Measurements from ENCODE around the gene TRAK2. TPM values are rescaled to one million over a fixed set of nuclear protein-coding genes. Genes with fewer than 3 reads are reported as not detected.
"Not testable (repeated sequence)": the region's sequence is repeated elsewhere in the genome, so short reads cannot be mapped to it uniquely, and the experiment has no call there.

Gene TRAK2
- total RNA-seq, 2 donors from 2014 or later = 96.6 to 124 TPM

DNA sequence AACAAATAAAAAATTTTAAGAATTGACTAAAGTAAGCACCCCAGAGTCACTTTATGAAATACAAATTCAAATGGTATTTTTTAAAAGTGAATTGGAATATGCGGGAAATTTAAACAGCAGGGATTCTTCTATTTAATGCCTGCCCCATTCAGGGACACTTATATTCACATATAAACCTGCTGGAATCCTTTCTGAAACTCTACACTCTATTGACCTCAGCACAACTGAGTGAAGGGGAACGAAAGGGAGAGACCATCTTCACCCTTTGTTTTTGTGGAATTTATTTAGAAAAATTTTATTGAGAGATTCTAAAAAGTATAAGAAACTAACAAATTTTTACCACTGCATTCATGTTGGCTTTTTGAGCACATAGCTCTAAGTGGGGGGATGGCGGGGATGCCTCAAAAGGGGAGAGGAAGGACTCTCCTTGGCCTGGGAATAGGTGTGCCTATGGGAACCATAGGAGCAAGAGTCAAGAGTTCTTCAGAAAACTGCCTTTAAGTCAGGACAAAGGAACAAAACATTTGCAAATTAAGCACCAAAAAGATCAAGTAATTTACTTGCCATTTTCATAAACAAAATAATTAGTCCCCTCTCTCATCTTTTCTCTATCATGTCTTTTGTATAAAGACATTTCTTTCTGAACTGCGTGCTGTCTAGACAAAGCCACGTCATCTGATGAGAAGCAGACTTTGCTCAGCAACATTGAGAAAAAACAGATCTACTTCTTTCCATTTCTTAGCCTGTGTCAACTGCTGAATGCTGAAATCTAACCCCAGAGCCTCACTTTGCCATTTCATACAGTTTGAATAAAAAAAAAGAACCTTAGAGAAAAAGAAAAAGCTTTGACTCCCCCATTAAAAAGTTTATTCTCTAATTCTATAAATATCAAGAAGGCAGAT lies 72.5 kb downstream of the TRAK2 start:
- intact Hi-C loops (cut with DNase I) = no loop called here
- no peak for DNase-seq (ENCODE audit: low spot score)

DNA sequence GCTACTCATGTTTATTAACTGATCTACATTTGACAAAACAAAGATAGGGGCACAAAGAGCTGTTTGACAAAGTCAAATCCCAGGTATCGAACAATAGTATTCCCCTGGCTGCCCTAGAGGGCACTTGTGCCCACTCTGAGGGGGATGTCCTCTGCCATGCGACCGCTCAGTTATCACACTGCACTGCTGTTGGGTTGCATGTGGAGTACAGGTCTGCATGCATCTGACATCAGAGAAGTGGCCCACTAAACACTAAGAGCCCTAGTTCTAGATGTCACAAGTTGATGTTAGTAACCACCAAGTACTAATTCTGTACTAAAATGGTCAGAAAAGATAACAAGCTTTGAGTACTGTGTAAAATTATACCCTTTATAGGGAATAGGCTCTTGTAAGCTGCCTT lies 74.0 kb downstream of the TRAK2 start:
- intact Hi-C loops (cut with DNase I) = no loop called here
- no peak for DNase-seq (ENCODE audit: low spot score)

DNA sequence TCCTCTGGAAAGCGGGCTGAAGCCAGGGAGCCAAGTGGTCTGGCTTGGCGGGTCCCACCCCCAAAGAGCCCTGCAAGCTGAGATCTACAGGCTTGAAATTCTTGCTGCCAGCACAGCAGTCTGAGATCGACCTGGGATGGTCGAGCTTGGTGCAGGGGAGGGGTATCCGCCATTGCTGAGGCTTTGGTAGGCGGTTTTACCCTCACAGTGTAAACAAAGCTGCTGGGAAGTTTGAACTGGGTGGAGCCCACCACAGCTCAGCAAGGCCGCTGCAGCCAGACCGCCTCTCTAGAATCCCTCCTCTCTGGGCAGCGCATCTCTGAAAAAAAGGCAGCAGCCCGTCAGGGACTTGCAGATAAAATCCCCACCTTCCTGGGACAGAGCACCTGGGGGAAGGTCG lies 81.5 kb downstream of the TRAK2 start:
- intact Hi-C loops (cut with DNase I) = loop anchor here (5.0 to 10.0 kb wide), 3 partner anchors 125 to 878 kb away; no protein-coding TSS in a partner anchor
- no peak for DNase-seq (ENCODE audit: low spot score)

DNA sequence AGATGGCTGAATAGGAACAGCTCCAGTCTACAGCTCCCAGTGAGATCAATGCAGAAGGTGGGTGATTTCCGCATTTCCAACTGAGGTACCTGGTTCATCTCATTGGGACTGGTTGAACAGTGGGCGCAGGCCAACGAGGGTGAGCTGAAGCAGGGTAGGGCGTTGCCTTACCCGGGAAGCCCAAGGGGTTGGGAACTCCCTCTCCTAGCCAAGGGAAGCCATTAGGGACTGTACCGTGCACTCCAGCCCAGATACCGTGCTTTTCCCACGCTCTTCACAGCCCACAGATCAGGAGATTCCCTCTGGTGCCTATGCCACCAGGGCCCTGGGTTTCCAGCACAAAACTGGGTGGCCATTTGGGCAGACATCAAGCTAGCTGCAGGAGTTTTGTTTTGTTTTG lies 81.9 kb downstream of the TRAK2 start:
- intact Hi-C loops (cut with DNase I) = loop anchor here (5.0 to 10.0 kb wide), 3 partner anchors 125 to 878 kb away; no protein-coding TSS in a partner anchor
- not testable (repeated sequence) for DNase-seq (ENCODE audit: low spot score)

DNA sequence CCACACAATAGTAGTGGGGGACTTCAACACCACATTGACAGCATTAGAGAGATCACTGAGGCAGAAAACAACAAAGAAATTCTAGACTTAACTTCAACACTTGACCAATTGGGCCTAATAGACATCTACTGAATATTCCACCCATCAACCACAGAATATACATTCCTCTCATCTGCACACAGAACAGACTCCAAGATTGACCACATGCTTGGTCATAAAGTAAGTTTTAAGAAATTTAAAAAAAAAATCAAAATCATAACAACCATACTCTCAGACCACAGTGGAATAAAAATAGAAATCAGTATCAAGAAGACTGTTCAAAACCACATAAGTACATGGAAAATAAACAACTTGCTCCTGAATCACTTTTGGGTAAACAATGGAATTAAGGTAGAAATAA lies 85.1 kb downstream of the TRAK2 start:
- intact Hi-C loops (cut with DNase I) = loop anchor here (5.0 to 10.0 kb wide), 3 partner anchors 121 to 881 kb away; no protein-coding TSS in a partner anchor
- DNase-seq (ENCODE audit: low spot score) = no peak

DNA sequence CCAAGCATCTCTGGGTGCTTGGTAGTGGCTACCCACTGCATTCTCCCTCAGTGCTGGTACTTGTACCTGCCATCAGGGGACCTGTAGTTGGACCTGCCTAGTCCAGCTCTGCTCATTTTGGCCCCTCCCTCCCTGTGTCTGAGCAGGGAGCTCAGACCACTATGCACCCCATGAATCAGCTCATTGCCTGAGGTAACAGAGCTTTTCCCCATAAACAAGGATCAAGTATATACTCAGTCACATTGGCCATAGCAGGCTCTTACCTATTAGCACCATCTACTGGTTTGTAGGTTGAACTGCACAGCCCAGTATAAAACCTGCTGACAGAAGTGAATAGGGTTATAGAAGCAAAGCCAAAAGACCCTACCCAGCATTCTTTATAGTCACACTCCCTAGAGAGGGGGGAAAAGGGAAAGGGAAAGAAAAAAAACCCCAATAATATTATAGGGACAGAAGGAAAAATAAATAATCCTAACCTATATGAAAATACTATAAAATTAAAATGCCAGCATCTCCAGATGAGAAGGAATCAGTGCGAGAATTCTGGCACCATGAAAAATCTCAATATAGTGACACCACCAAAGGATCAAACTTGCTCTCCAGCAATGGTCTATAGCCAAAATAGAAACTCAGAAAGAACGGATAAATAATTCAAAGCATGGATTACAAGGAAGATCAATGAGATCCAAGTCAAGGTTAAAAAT lies 87.2 kb downstream of the TRAK2 start:
- no peak for DNase-seq (ENCODE audit: low spot score)
- intact Hi-C loops (cut with DNase I) = loop anchor here (10.0 kb wide), 2 partner anchors 119 to 129 kb away; no protein-coding TSS in a partner anchor

DNA sequence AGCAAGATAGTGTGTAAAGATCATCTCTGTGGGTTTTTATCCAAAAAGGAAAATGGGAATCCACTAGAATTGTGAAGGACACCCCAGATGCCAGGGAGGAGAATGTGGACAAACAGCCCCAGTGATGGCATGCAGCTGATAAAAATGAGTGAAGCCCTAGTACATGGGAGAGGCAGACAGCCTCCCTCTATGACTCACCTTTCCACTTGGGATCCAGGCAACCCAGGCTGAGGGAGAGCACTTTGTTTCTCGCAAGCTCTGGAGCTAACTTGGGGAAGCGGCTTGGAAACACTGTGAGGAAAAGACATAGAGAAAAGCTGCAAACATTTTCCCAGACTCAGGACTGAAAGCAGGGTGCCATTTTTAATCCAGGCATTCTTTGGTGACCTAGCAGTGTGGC lies 88.9 kb downstream of the TRAK2 start:
- intact Hi-C loops (cut with DNase I) = loop anchor here (10.0 kb wide), 2 partner anchors 118 to 128 kb away; no protein-coding TSS in a partner anchor

DNA sequence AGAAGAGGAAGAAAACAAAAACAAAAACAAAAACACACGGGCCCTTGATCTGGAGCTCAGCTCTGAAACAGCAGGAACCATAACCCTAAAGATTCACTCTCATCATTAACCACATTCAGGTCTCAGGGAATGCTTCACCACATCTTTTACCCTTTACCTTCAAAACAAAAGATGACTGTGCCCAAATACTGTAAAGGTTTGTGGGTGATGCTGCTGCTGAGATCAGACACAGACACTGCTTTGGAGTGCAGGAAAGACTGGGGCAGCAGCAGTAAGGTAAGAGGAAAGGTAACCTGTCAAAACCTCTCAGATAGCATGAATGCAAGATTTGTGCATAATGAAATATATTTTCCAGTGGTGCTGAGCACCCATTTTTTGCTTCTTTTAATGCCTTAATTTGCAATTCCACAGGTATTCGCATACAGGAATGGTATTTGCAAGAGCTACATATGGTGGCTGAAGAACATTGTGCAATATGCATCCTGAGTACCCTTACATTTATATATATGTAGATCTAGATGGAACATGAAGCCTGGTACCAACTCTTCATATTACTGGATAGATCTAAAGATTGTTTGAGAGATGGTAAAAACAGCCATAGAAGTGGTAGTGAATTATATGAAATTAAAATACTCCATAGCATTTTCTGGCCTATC lies 90.1 kb downstream of the TRAK2 start:
- intact Hi-C loops (cut with DNase I) = loop anchor here (10.0 kb wide), 2 partner anchors 116 to 126 kb away; no protein-coding TSS in a partner anchor
- no peak for DNase-seq (ENCODE audit: low spot score)

More for the DNA sequence above, 88.9 kb downstream of the TRAK2 start:
- DNase-seq (ENCODE audit: low spot score) = no peak

DNA sequence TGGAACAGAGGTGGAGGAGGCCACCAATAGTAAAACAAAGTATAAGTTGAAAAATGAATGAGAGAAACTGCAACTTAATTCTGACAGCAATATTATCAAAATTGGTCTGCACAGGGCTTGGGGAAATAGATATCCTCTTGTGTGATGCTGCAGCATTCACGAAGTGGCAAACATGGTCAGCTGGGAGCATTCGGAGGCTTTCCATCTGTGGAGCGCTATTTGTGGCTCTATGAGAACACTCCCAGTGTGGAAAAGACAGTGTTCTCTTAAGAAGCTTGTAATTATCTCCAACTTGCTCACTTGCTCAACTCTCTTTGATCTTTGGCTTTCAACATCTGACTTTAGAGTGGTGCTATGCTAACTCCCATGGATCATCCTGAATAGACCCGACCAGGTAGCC lies 91.0 kb downstream of the TRAK2 start:
- intact Hi-C loops (cut with DNase I) = loop anchor here (10.0 kb wide), 2 partner anchors 115 to 125 kb away; no protein-coding TSS in a partner anchor
- no peak for DNase-seq (ENCODE audit: low spot score)

DNA sequence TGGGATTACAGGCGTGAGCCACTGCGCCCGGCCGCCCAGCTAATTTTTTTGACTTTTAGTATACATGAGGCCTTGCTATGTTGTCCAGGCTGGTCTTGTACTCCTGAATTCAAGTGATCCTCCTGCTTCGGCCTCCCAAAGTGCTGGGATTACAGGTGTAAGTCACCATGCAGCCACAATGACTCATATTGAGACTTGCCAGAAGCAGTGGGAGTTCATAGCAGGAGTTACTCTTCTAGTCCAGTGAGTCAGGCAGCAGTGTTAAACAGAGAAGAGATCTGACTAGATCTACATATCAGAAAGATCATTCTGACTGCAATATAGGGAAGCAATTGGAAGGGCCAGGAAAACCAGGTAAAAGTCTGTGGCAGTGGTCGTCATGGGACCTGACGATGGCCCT lies 92.6 kb downstream of the TRAK2 start:
- intact Hi-C loops (cut with DNase I) = no loop called here
- no peak for DNase-seq (ENCODE audit: low spot score)

DNA sequence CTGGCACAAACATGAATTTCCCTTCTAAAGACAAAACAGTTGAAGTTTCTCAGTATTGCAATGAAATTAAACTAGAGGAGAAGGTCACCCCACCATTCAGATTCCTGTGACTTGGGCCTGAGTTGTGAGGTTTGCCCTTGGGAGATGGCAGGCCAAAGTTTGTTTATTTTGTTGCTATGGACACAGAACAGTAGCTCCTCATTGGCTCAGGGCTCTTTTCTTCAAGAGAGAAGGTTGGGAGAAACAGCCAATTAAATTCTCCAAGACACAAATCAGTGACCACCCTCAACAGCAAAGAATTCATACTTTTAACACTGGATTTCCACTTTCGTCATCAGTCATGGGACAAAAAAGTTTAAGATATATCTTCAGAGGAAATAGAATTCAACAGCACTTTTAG lies 94.0 kb downstream of the TRAK2 start, which contains the start of gene FLACC1:
Gene FLACC1, minus strand, starts transcription at position 125 of the 400 bp plus-strand sequence. CDS start 5,941 bp downstream, outside the sequence.
- no peak for DNase-seq (ENCODE audit: low spot score)
- intact Hi-C loops (cut with DNase I) = no loop called here

DNA sequence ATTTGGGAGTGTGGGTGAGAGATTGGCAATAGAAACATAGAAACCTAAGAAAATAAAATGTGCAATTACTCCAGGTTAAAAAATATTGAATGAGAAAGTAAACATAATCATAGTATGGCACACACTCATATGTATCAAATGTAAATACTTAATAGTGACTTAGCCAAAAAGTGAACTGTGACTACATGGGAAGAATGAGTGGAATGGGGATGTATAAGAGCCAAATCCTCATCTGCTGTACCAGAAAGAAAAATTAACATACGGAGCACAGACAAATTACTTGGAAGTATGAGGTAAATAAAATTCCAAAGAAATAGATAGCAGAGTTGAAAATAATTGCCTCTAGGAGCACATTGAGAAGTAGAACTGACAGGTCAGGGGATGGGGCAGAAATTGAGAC lies 98.1 kb downstream of the TRAK2 start:
- no peak for DNase-seq (ENCODE audit: low spot score)
- intact Hi-C loops (cut with DNase I) = no loop called here

DNA sequence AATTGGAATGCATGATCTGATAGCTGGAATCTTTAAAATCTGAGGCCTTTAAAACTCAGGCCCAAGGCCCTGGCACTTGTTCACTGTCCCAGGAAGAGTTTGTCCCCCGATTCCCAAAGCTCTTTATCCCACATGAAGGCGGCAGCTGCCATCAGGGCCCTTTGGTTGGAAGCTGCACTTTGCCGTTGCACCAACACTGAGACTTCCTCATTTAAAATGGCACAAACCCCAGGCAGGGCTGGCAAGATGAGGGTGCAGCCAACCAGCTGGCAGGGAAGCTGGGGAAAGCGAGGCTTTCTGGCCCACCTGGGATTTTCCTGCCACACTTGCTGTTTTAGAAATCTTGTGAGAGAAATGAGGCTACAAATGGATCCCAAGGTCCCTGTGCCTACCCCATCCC lies 100.4 kb downstream of the TRAK2 start:
- no peak for DNase-seq (ENCODE audit: low spot score)
- intact Hi-C loops (cut with DNase I) = no loop called here

DNA sequence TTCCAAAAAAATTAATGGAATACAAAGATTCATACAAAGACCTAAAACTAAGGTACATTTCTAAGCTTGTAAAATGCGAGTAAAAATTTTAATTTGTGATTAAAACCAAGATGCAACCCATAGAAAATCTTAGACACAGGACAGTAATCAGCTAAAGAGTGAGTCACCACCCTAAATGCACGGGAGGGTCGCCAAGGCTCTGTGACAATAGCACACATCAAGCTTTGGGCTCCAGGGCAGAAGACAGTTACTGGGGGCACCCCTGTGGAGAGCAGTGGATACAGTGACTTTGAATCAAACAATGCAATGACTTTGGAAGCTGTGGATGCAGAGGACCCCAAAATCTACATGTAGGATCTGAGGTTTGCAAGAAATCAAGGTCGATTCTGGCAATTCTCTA lies 101.7 kb downstream of the TRAK2 start:
- no peak for DNase-seq (ENCODE audit: low spot score)
- intact Hi-C loops (cut with DNase I) = no loop called here

DNA sequence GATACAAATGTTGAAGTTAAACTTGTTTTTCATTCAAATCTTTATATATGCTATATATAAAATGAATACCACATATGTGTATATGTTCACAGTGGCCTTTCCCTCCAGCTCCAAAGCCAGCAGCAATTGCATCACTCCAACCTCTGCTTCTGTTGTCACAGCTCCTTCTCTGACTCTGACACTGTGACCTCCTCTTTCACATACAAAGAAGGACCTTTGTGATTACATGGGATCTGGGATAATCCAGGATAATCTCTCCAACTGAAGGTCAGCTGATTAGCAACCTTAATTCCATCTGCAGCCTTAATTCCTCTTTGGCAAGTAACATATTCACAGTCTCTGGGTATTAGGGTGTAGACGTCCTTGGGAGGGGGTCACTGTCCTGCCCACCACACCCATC lies 102.5 kb downstream of the TRAK2 start:
- no peak for DNase-seq (ENCODE audit: low spot score)
- intact Hi-C loops (cut with DNase I) = no loop called here

DNA sequence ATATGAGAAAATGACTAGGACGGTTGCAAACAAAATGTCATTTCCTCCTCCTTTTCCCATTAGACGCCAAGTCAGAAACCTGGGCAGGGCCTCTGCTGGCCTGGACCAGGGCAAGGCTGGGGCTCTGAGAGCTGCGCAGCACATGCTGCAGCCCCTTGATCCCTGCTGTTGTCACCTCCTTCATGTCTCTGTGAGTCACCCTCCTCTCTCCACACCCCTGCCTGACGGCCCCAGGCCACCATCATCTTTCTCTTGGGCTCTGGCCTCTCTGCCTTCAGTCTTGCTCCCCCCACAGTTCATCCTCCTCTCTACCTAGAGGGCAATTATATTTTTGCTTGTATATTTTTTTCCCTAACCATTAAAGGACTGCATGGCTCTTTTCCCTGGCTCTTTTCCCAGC lies 104.1 kb downstream of the TRAK2 start:
- intact Hi-C loops (cut with DNase I) = no loop called here
- no peak for DNase-seq (ENCODE audit: low spot score)

DNA sequence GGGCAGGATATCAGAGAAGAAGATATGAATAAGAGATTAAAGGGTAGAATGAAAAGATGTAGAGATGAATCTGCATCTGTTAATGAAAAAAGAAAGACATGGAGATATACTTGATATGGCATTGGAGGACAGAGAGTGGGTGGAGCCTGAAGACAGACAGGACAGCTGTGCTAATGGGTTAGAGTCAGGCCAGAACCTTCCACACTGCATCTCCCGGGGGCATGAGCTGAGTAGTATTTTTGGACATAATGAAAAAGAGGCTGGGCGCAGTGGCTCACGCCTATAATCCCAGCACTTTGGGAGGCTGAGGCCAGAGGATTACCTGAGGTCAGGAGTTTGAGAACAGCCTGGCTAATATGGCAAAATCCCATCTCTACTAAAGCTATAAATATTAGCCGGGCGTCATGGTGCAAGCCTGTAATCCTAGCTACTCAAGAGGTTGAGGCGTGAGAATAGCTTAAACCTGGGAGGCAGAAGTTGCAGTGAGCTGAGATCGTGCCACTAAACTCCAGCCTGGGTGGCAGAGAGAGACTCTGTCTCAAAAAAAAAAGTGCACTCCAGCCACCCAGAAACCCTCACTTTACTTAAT lies 105.5 kb downstream of the TRAK2 start:
- intact Hi-C loops (cut with DNase I) = no loop called here
- DNase-seq (ENCODE audit: low spot score) = no peak

DNA sequence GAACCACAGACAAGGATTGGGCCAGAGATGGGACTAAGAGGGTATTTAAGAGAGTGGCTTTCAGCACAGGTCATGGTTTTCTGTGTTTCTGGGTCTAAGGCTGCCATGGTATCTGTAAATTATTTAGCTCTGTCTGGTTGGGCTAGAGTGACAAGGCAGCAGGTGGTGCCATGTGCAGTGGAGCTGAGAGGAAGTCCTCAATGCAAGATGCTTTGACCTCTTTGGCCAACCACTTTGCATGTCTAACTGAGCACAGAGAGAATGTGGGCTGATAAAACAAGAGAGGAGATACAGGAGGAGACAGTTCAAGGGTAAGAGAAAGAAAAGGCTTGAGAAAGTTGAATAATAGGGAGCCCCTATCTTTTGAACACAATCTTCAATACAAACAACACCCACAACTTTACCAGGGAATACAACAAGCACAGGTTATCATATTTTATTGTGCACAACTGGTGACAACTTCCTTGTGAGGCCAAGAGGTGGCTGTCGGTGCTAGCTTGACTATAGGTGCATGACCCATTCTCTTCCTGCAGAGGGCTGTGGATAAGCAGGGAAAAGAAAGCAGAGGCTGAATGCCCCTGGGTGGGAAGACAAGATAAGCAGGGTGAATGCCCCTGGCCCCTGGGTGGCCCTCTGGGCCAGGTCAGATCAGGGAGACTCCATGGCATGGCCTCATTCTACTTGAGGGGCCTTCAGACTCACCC lies 106.4 kb downstream of the TRAK2 start:
- DNase-seq (ENCODE audit: low spot score) = no peak

DNA sequence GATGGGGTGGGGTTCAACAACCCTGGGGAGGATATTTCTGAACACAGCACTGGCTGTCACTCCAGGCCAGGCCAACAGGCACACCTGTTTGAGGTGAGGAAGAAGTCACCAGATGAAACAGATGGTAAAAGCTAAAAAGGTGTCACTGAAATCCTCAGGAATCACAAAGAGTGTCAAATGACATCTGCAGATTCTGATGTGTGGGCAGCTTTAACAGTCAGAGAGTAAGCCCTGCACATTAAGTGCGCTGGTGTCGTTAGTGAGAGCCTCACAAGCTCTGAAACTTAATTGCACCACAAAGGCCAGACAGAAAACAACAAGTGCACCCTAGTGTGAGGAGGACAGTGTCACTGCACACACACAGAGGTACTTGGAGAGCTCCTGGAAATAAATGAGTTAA lies 107.7 kb downstream of the TRAK2 start:
- intact Hi-C loops (cut with DNase I) = no loop called here
- no peak for DNase-seq (ENCODE audit: low spot score)

More for the DNA sequence above, 106.4 kb downstream of the TRAK2 start:
- intact Hi-C loops (cut with DNase I) = no loop called here

Measured in posterior vena cava (tissue), 2 donors.